HepG2 (cell line): Measurements from ENCODE around the gene ERP44. TPM values are rescaled to one million over a fixed set of nuclear protein-coding genes. Genes with fewer than 3 reads are reported as not detected.
A peak's percentile ranks its signal among the peaks of the same experiment; 100 is the strongest.

Experiments used
- HES4 ChIP-seq: sonication (generic); formaldehyde crosslinking; IDR thresholded peaks from 2 replicates; pipeline ENCODE4 v1.9.0; 2021; ENCODE audit warnings: mild to moderate bottlenecking, missing genetic modification reagents, borderline replicate concordance
- MTA1 ChIP-seq: sonication (generic); formaldehyde crosslinking; IDR thresholded peaks from 2 replicates; pipeline ENCODE4 v1.4.0; 2020; ENCODE audit warnings: missing genetic modification reagents, mild to moderate bottlenecking, borderline replicate concordance
- SP2 ChIP-seq: sonication (generic); formaldehyde crosslinking; IDR thresholded peaks from 2 replicates; pipeline ENCODE4 v1.5.1; 2020; ENCODE audit warnings: mild to moderate bottlenecking, missing genetic modification reagents
- U2AF2 ChIP-seq: fragments of 200-400 bp; formaldehyde crosslinking; IDR thresholded peaks from 2 replicates; pipeline ENCODE4 v1.6.1; 2017; ENCODE audit warnings: low read depth, mild to moderate bottlenecking, low read length
- USF2 ChIP-seq, 2 experiments: sonication (generic) in 1 of 2; formaldehyde crosslinking in 1 of 2; IDR thresholded peaks; 2 replicates each; pipeline versions ENCODE4 v1.5.1 to v1.6.1; 2011 to 2020; ENCODE audit warnings: borderline replicate concordance in 1 of 2, low read depth in 1 of 2, low read length in 1 of 2, mild to moderate bottlenecking in 1 of 2, missing genetic modification reagents in 1 of 2, moderate library complexity in 1 of 2
- ZBTB4 ChIP-seq: sonication (generic); formaldehyde crosslinking; IDR thresholded peaks from 2 replicates; pipeline ENCODE4 v1.4.0; 2020; ENCODE audit warnings: missing genetic modification reagents, mild to moderate bottlenecking, borderline replicate concordance
- ZFP62 ChIP-seq: sonication (generic); formaldehyde crosslinking; IDR thresholded peaks from 2 replicates; pipeline ENCODE4 v1.4.0; 2020; ENCODE audit warnings: missing genetic modification reagents
- ZFY ChIP-seq: sonication (generic); formaldehyde crosslinking; IDR thresholded peaks from 2 replicates; pipeline ENCODE4 v1.4.0; 2020; ENCODE audit warnings: missing genetic modification reagents
- ZNF20 ChIP-seq: sonication (generic); formaldehyde crosslinking; IDR thresholded peaks from 2 replicates; pipeline ENCODE4 v1.4.0; 2020; ENCODE audit warnings: mild to moderate bottlenecking, moderate library complexity, missing genetic modification reagents
- ZNF343 ChIP-seq: sonication (generic); formaldehyde crosslinking; IDR thresholded peaks from 2 replicates; pipeline ENCODE4 v1.4.0; 2020; ENCODE audit warnings: mild to moderate bottlenecking, missing genetic modification reagents
- polyA plus RNA-seq, 8 experiments: library from polyadenylated mRNA; depleted of rRNA in 3 of 8; stranded (reverse) in 7 of 8; unstranded in 1 of 8; fragments of >200 nt; fragmentation: Illumina TruSeq in 4 of 8; extraction: Trizol in 4 of 8; gene quantifications; 2 replicates each; pipeline versions ENCODE4 v1.2.1 to v1.2.3, GENCODE V29; 2011 to 2016; ENCODE audit warnings: low read depth in 4 of 8, missing spikeins in 1 of 8, mixed read lengths in 1 of 8; ENCODE audit not compliant: insufficient read depth in 1 of 8
- total RNA-seq, 5 experiments: library from RNA; depleted of rRNA; stranded (reverse); fragments of >200 nt; fragmentation: Illumina TruSeq; extraction: Trizol; gene quantifications; 2 replicates each; pipeline ENCODE4 v1.2.3, GENCODE V29; 2016; ENCODE audit warnings: low read depth in 1 of 5
- TF ChIP-seq, protein P1 (sequence below): sonication (generic); formaldehyde crosslinking; IDR thresholded peaks from 2 replicates; pipeline ENCODE4 v1.9.0; 2021; ENCODE audit warnings: missing genetic modification reagents, borderline replicate concordance
- TF ChIP-seq, protein P2 (sequence below): sonication (generic); formaldehyde crosslinking; IDR thresholded peaks from 2 replicates; pipeline ENCODE4 v1.5.0; 2020; ENCODE audit warnings: mild to moderate bottlenecking, missing genetic modification reagents

ERP44 gene
- total and polyA plus RNA-seq, 2 of the 13 experiments (the other 11 are each of a cell fraction or from before 2014, with no cell fraction given): 8.9 to 13.8 TPM

DNA sequence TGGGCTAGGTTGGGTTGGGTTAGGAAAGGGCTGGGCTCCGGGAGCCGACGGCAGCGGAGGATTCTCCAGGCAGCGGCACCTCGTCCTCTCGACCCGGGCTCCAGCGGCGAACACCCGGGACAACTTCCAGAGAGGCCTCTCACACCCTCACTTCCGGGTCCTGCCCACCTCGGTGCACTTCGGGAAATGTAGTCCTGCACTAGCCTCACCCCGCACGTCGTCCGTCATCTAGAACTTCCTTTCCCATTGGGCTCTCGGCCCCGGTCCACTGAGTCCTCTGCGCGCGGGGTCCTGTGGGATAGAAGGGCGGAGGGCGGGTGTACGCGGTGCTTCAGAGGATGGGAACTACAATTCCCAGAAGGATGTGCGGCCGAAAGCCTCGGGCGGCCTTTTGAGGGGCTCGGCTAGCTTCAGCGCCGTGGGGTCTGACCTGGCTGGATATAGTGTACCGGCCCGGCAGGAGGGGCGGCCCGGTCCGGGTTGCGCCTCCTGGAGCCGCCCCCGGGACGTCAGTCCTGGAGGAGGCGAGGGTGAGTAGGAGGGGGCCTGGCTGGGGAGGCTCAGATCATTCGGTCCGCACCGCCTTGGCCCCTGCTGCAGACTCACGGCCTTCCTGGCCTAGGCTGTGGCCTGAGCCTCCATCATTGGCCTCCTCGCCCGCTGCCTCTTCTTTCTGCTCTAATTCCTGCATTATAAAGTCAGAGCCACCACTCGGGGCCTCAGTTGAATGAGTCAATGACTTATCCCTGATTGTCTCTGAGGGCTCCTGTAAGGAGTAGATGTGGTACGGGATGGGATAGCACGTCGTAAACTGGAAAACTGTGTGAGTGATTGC is at the start of gene ERP44, which contains the start of gene INVS (continued):
- TF ChIP-seq, protein P1, sequence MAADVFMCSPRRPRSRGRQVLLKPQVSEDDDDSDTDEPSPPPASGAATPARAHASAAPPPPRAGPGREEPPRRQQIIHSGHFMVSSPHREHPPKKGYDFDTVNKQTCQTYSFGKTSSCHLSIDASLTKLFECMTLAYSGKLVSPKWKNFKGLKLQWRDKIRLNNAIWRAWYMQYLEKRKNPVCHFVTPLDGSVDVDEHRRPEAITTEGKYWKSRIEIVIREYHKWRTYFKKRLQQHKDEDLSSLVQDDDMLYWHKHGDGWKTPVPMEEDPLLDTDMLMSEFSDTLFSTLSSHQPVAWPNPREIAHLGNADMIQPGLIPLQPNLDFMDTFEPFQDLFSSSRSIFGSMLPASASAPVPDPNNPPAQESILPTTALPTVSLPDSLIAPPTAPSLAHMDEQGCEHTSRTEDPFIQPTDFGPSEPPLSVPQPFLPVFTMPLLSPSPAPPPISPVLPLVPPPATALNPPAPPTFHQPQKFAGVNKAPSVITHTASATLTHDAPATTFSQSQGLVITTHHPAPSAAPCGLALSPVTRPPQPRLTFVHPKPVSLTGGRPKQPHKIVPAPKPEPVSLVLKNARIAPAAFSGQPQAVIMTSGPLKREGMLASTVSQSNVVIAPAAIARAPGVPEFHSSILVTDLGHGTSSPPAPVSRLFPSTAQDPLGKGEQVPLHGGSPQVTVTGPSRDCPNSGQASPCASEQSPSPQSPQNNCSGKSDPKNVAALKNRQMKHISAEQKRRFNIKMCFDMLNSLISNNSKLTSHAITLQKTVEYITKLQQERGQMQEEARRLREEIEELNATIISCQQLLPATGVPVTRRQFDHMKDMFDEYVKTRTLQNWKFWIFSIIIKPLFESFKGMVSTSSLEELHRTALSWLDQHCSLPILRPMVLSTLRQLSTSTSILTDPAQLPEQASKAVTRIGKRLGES (CRISPR knock-in tag): no peak
- TF ChIP-seq ZFP62 (CRISPR knock-in tag): 0 out of 2 replicates have a peak, but pooled peaks have one; percentile 92
- TF ChIP-seq ZNF343: peak; percentile 72; the same call in 1 of the 2 replicates
- no peak; the same call in 1 of the 2 replicates for TF ChIP-seq MTA1 (CRISPR knock-in tag)
- no peak for TF ChIP-seq U2AF2
- TF ChIP-seq ZFY (CRISPR knock-in tag): peak; percentile 98
- TF ChIP-seq ZNF20 (CRISPR knock-in tag): peak; percentile 53; the same call in 1 of the 2 replicates
- TF ChIP-seq ZBTB4: no peak
- 0 out of 2 replicates have a peak, but pooled peaks have one; percentile 55 for TF ChIP-seq HES4 (CRISPR knock-in tag)
- peak; percentile 61 for TF ChIP-seq SP2 (CRISPR knock-in tag)
- TF ChIP-seq, protein P2, sequence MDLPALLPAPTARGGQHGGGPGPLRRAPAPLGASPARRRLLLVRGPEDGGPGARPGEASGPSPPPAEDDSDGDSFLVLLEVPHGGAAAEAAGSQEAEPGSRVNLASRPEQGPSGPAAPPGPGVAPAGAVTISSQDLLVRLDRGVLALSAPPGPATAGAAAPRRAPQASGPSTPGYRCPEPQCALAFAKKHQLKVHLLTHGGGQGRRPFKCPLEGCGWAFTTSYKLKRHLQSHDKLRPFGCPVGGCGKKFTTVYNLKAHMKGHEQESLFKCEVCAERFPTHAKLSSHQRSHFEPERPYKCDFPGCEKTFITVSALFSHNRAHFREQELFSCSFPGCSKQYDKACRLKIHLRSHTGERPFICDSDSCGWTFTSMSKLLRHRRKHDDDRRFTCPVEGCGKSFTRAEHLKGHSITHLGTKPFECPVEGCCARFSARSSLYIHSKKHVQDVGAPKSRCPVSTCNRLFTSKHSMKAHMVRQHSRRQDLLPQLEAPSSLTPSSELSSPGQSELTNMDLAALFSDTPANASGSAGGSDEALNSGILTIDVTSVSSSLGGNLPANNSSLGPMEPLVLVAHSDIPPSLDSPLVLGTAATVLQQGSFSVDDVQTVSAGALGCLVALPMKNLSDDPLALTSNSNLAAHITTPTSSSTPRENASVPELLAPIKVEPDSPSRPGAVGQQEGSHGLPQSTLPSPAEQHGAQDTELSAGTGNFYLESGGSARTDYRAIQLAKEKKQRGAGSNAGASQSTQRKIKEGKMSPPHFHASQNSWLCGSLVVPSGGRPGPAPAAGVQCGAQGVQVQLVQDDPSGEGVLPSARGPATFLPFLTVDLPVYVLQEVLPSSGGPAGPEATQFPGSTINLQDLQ (CRISPR knock-in tag): peak; percentile 82; the same call in 1 of the 2 replicates
- no peak for TF ChIP-seq USF2 (IDR thresholded peaks at IDR 0.05; ENCODE audit: low read depth, low read length)
- TF ChIP-seq USF2 (CRISPR knock-in tag; IDR thresholded peaks at IDR 0.05; ENCODE audit: borderline replicate concordance): no peak
